DMS153 treated with DMSO at 0.1 percent for 48 hours (cell line): ENCODE data around the gene BZW1.

Source experiments
- DNase-seq: peaks from one replicate; lab custom pipeline; 2025; ENCODE audit not compliant: unreplicated experiment; lab: John Stamatoyannopoulos, UW

The BZW1 gene

DNA sequence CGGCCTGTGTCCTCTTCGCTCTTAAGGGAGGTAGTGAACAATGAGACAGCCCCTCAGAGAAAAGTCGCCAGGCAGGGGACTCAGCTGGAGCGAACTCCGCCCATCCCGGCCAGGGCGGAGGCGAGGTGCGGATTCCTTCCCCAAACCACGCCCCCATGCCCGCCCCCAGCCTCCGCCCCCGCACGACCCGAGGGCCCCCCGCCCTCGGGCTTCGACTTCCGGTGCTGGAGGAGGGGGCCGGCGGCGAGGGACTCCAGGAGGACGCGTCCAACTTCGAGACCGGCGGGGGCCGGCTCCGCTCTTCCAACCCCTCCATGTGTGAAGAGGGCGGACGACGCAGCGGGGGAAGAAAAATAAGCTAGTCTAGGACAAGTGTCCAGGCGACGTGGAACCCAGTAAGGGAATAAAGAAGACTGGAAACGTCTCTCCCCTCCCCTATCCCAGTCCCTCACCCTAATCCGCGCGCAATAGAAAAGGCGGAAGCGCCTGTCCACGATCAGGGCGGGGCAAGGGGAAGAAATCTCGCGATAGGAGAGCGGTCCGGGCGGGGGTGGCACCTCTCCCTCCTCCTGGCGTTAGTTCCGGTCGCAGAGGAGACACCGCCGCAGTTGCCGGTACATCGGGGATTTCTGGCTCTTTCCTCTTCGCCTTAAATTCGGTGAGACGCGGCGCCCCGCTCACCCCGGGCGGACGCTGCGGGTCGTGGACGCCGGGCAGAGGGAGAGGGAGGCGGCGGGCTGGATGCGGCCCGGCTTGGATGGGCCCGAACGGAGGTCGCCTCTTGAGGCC is at the start of gene BZW1:
Gene BZW1, plus strand, starts transcription at position 578 of the 789 bp plus-strand sequence. CDS start 1,308 bp downstream, outside the sequence.
- DNase-seq, result peak; percentile 66

DNA sequence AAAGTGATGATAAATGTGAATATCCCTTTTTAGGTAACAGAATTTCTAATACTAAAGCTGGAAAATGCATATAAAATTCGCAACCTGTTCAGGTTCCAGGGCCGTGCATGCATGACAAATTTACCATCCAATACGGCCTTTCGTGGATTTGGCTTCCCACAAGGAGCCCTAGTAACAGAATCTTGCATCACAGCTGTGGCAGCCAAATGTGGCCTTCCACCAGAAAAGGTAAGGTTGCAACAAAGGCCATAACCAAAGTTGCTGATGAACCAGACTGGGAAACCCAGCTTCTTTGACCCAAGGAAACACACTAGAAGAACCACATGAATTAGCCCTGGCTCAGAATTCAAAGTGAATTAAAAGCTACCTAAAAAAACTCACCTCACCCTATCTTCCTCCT is 49.6 kb upstream of the BZW1 start:
- no peak for DNase-seq

DNA sequence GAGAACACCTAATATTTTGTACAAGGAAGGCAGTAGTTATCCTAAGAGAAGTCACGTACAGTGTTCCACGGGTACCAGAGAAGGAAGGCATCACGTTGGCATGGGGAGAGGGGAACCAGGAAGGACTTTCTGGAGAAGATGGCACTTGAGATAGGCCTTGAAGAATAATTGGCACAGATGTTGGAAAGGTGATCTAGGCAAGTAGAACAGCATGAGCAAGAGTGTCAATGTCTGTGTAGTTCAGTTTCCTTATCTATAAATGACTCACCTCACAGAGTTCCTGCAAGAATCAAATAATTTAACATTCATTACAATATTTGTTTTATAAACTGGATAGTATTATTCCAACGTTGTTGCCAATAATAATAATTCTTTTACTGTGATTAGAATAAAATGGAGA is 48.3 kb upstream of the BZW1 start:
- DNase-seq, result no peak

DNA sequence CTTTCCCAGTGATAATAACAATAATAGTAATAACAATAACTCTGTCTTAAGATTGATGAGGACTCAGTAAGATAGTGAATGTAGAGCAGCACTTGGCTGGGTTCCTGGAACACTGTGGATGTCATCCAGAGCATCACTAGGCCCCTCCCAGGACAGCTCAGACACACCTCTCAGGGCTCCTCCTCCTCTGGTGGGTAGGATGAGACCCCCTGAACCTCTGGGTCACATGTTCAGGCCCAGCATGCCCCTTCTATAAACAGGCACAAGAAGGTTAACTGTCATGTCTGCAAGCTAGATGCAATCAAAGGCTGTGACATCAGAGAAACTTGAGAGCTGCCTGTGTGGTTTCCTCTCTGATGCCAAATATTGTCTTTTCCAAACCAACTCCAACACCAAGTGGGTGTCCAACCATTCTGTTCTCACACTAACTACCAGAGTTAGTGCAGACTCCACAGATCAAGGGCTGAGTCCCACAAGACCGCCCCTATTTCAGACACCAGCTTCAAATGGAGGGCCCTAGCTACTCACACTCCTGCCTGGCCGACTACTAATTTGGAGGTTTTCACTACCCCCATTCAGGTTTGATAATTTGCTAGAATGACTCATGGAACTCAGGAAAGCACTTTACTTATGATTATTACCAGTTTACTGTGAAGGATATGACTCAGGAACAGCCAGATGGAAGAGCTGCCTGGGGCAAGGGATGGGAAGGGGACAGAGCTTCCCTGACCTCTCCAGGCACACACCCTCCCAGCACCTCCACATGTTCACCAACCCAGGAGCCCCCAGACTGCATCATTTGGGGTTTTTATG is 46.4 kb upstream of the BZW1 start:
- no peak for DNase-seq

DNA sequence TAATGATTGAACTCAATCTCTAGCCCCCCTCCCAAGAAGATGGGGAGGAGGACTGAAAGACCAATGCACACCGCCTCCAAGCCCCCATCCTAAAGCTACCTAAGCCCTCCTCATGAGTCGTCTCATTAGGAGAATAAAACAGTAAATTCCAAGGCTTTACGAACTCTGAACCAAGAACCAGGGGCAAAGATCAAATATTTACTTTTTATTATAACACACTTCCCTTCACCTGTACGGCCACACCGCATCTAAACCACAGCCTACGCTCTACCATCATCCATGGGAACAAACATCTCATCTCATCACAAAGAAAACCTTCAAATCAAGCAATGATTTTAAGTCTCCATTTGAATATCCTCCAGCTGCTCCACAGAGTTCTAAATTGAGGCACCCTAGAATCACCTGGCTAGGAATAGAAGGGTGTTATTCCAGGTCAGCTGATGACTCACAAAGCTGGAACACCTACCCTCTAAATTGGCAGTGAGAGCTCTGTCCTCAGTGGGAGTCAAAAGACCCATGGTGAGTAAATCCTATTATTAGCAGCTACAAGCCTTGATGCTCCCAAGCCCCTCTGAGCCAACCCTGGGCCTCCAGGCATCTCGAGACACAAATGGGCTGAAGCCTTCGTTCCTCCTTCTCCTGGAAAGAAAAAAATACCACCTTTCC is 45.6 kb upstream of the BZW1 start:
- DNase-seq, result no peak

DNA sequence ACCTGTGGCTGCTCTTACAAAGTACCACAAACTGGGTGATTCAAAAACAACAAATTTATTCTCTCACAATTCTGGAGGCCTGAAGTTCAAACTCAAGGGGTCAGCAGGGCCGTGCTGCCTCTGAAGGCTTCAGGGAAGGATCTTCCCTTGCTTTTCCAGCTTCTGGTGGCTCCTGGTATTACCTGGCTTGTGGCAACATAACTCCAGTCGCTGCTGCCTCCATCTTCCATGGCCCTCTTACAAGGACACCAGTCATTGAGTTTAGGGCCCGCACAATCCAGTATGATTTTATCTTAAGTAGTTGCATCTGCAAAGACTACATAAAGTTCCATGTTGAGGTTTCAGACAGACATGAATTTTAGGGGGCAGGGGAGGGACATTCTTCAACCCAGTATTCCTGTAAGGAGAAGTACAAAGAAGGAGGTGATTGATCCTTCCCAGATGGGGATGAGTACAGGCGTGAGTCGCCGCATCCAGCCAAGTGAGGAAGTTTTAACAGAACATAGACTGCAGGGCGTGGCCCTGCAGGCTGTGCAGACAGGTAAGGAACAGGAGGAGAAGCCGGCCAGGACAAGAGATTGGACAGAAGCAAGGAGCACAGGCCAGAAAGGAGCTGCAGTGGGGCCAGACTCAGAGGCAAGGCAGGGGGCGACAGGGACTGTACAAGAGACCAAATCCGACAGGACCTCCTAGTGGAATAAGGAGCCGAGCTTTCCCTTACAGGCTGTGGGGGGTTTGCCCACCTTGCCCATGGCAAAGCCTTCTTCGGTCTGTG is 44.4 kb upstream of the BZW1 start:
- no peak for DNase-seq

DNA sequence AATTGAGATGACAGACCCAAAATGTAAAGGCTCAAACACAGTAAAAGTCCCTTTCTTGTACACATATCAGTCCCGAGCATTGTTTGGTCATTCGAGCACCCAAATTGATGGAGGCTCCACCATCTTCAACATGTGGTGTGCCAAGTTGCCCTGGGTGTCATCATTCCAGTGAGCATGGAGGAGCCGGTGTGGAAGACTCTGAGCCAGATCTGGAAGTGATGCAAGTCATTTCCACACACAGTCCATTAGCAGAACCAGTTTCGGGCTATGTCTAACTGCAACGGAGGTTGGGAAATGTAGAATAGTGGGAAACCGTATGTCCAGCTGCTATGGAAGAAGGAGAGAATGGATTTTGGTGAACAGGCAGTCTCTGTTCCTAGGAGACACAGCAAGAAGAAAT is 40.9 kb upstream of the BZW1 start:
- DNase-seq, result no peak

DNA sequence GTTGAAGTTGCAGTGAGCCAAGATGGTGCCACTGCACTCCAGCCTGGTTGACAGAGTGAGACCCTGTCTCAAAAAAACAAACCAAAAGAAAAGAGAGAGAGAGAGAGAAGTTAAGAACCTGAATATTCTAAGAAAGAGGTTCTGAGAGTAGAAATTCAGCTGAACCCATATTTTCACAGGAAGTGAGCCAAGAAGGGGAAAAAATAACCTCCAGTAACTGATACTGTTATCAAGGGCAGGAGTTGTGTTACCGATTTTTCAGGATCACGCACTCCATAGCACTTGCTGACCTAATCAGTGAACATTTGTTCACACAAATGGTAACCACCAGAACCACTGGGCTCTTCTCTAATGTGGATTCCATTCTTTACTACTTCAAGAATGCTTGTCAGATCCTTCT is 39.1 kb upstream of the BZW1 start:
- no peak for DNase-seq

DNA sequence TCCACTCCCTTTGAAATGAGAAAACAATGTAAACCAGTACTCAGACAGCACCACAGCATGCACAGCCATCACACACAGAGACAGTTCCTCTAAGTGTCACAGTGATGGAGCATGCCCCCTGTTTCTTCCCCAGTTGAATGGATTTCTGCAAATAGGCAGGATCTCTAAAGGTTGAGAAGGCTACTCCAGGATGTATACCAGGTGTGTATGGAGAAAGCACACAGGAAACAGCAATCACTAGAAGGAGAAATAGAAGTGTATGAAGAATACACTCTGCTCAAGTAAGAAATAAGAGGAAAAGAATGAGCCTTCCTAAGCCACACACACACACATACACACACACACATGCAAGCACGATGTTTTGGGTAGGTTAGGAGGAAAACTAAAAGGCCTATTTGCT is 38.6 kb upstream of the BZW1 start:
- DNase-seq, result no peak

DNA sequence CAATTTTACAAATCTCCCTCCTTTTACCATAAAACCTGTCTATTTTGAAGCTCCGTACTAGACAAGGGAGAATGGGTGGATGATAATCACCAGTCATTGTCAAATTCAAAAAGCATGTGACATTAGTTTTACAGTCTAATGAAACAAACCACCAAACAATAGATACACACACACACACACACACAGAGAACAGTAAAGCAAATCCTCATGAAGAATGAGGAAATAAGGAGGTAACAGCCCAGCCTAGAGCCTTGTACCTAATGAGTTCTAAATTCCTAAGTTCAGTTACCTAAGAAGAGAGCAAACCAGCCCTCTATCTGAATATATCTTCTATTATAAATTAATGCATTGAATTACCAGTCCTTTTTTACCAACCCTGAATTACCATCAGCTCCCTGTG is 36.8 kb upstream of the BZW1 start:
- no peak for DNase-seq

DNA sequence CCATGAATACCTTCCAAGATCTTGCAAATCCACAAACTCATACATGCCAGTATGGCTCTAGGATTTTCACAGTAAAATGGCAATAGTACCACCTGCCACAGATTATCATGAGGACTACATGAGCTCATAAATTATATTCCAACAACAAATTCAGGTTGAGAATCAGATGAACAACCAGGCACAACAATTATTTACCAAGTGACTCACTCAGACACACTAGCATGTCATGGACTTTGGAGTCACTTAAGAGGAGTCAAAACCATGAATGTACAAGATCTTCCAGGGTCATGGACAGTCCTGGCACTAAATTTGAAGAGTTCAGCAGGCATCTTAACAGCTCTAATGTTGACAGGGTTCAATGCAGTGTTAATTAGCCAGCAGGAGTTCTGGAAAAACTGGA is 34.4 kb upstream of the BZW1 start:
- DNase-seq, result no peak

DNA sequence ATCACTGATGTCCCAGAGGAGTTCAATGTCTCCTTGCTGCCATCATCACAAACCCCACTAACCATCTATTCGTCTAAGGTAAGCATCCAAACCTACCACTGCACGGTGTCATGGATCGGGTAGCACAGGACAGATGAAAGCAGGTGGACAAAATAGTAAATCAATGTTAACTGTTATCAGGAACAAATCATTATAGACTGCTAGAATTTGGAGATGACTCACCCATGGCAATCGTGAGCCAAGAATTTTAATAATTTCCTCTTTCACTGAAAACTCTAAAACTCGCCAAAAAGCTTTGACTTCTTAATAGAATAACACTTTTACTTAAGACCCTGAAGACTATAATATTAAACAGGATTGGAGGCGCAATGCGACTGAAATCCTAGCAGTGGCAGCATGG is 33.7 kb upstream of the BZW1 start:
- no peak for DNase-seq

DNA sequence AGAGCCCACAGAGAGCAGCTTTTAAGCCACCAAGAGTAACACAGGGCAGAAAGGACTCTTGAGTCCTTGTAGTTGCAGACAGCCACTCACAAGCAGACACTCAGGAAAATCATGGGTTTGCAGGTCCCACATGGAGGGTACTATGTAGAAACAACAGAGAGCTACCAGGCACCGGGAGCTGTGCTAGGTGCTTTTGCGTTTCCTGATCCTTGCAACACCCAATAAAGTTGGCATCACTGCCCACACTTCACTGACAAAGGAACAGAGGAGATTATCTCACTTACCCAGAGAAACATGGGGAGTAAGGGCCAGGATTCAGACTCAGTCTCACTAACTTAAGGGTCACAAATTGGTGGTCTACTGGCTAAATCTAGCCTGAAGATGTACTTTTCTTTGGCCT is 32.5 kb upstream of the BZW1 start:
- DNase-seq, result no peak

DNA sequence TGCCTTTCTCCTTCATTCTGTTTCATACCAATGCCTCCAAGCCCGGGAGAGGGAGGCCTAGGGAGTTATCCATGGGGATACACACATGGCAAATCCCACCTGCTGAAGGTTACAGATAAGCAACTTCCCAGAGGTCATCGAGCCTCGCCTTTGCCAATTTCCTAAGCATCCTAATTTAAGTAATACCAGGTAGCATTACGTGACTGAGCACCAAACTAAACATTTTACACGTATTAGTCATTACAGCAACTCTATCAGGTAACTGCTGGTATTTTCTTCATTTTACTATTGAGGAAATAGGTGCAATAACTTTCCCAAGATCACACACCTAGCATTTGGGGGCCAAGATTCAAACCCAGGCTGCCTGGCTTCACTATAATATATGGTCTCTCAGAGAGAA is 30.1 kb upstream of the BZW1 start:
- no peak for DNase-seq

DNA sequence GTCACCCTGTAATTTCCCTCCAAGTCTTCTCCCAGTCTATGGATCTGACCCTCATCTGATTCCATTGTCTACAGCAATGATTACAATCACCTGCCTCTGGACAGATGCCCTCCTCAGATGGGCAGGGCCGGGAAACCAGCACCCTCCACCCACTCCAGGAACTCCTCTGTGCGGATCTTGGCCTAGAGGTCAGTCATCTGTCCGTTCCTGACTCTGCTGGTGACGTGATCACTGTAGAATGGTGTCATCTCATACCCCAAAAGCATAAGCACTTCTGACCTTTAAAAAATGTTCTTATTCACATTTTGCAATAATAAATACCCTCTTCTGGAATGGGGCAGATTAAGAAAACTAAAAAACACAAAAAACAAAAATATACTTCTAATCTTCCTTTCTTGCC is 29.5 kb upstream of the BZW1 start:
- DNase-seq, result no peak

DNA sequence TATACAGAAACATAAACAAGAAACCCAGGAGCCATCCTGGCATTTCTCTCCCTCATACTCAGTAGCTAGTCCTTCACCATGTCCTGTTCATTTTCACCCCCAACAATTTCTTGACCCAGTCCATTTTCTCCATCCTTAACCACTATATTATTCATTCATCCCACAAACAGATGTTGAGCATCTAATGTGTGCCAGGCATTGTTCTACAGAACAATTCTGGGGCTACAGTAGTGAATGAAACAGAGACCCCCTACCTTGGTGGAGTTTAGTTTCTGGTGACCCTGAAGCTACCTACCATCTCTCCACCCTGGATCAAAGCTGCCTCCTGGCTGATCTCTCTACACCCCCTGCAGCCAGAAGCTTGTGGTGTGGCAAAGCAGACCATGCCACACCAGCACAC is 27.5 kb upstream of the BZW1 start:
- no peak for DNase-seq

DNA sequence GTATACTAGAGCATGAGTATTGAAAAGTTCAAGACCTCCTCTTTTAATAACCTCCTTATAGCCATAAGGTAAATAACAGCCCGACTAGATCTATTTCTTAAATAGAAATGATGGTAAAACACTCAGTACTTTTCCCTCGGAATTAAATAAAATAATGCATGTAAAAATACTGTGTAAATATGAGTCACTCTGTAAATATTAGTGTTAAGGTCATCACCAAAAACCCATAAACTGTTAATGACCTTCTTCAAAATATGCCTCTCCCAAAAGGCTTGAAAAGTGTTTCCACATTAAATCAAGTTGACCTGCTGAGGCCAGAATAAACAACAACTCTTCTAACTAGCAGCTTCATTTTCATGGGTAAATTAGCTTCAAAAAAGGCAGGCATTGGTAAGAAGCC is 25.3 kb upstream of the BZW1 start:
- DNase-seq, result peak; percentile 5

DNA sequence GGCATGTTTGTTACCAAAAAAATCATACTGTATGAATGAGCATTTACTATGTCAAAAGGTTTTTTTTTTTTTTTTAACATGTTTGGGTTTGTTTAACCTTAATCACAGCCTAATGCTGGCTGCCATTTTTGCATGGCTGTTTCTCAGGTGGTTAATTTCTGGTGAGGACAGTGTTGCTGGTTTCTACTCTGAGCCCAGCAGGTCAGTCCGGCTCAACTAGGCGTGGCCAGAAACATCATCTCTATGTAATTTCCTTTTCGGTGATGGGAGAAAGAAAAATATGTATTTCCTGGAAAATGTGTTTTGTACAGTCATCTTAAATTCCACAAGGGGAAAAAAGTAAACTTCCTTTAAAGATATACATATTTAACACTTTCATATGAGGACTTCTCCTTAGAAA is 24.9 kb upstream of the BZW1 start:
- no peak for DNase-seq

DNA sequence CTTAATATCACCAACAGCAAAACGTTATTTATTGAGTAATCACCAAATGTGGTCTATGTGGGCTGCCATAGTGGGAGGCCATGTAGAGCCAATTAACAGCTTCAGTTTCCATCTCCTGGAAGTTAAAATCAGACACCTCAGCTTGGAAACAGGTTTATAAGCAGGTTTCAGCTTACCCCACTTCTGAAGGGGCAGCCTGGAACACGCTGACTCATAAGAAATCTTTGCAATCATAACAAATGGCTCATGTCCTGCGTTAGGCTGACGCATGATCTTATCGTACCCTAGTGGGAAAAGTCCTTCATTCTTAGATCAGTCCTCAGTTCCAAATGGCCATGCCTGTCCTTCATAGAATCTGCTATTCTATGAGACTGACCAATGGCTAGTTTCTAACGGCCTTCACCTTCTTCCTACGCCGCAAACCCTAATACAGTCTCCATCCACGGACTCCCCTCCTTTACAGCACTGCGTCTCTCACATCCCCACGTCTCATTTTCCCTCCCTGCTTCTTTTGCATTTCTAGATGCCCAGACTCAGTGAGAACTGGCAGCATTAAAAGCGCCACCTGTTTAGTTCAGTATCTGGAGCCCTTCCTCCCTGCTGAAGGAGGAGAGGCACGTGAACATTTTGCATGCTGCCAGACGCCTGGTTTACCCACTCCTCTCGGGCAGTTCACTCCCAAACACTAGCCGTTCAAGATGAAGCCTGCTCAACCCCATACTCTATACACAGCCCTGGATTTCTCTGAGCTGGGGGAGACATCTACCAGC is 24.2 kb upstream of the BZW1 start:
- no peak for DNase-seq

DNA sequence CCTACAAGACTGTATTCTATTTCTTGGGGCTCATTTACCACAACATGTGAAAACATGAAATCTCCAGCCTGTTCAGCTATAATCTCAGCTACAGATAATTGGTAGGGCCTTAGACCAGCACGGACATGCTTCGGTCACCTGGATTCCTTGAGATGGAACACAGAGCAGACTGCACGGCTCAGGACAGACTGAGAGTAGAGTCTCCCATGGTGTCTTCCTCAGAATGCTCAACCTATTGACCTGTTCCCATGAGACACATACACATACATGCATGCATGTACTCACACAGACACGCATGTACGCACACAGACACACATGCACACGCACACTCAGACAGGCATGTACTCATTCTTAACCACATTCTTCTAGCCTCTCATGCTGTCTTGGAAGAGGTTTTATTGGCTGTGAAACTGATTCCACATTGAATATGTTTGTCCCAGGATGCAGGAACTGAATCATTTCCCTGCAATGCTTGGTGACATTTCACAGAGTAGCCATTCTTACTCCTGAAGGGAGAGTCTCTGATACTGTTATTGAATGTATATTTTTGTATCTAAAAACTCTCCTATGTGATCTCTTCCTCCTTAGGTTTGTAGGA is 23.5 kb upstream of the BZW1 start:
- DNase-seq, result no peak
